CD14-positive monocyte (primary cell): ENCODE results near the gene SARS1. TPM values are rescaled to one million over a fixed set of nuclear protein-coding genes. Genes with fewer than 3 reads are reported as not detected.
A peak's percentile ranks its signal among the peaks of the same experiment; 100 is the strongest.

ENCODE experiments used
- DNase-seq, 3 donors: peaks; one replicate each; pipeline ENCODE4 v3.0.0-alpha.2; 2011 to 2022
- H2AFZ ChIP-seq: 2 replicates; pipeline ENCODE4 v1.6.0; 2012; ENCODE audit warnings: mild to moderate bottlenecking, low read depth, low read length, inconsistent platforms; ENCODE audit not compliant: insufficient read depth, poor library complexity, severe bottlenecking
- H3K27ac ChIP-seq, 2 donors: 1 replicate in 1 of 2; 2 replicates in 1 of 2; pipeline ENCODE4 v1.5.1; 2012 to 2013; ENCODE audit warnings: low read length in 2 of 2, control low read depth in 1 of 2, inconsistent platforms in 1 of 2, low read depth in 1 of 2, mild to moderate bottlenecking in 1 of 2
- H3K27me3 ChIP-seq, 2 donors: one replicate each; pipeline versions ENCODE4 v1.6.0 to v1.6.1; 2011 to 2013; ENCODE audit warnings: low read length in 2 of 2; ENCODE audit not compliant: control insufficient read depth in 2 of 2, insufficient read depth in 2 of 2
- H3K36me3 ChIP-seq, 2 donors: replicated peaks in 1 of 2; 1 replicate in 1 of 2; 2 replicates in 1 of 2; pipeline versions ENCODE4 v1.5.1 to v1.6.1; 2012 to 2013; ENCODE audit warnings: low read length in 2 of 2, control low read depth in 1 of 2, inconsistent platforms in 1 of 2, mild to moderate bottlenecking in 1 of 2; ENCODE audit not compliant: insufficient read depth in 2 of 2, control insufficient read depth in 1 of 2
- H3K4me1 ChIP-seq, 2 donors: 1 replicate in 1 of 2; 2 replicates in 1 of 2; pipeline versions ENCODE4 v1.5.1 to v1.6.1; 2012 to 2013; ENCODE audit warnings: low read length in 2 of 2, control low read depth in 1 of 2, inconsistent platforms in 1 of 2, mild to moderate bottlenecking in 1 of 2, moderate library complexity in 1 of 2; ENCODE audit not compliant: insufficient read depth in 2 of 2, control insufficient read depth in 1 of 2
- H3K4me2 ChIP-seq: replicated peaks from 2 replicates; pipeline ENCODE3; 2012; ENCODE audit warnings: low read length, moderate library complexity, mild to moderate bottlenecking; ENCODE audit not compliant: poor library complexity, severe bottlenecking; ENCODE audit errors: extremely low read depth
- H3K4me3 ChIP-seq, 3 experiments: fragments of 200-600 bp in 1 of 3; sonication (generic) in 1 of 3; replicated peaks in 1 of 3; 1 replicate in 2 of 3; 2 replicates in 1 of 3; pipeline ENCODE4 v1.5.1; 2011 to 2013; ENCODE audit warnings: low read length in 3 of 3, mild to moderate bottlenecking in 3 of 3, control low read depth in 2 of 3, low read depth in 2 of 3, inconsistent platforms in 1 of 3, moderate library complexity in 1 of 3
- H3K79me2 ChIP-seq: 2 replicates; pipeline ENCODE4 v1.6.0; 2012; ENCODE audit warnings: mild to moderate bottlenecking, control low read depth, inconsistent platforms, low read length, moderate library complexity; ENCODE audit not compliant: insufficient read depth
- H3K9ac ChIP-seq: 2 replicates; pipeline ENCODE4 v1.6.0; 2017; ENCODE audit warnings: low read length, mild to moderate bottlenecking; ENCODE audit not compliant: insufficient read depth, poor library complexity, severe bottlenecking
- H3K9me3 ChIP-seq, 2 donors: replicated peaks in 1 of 2; 1 replicate in 1 of 2; 2 replicates in 1 of 2; pipeline versions ENCODE4 v1.5.1 to v1.6.1; 2012 to 2013; ENCODE audit warnings: low read length in 2 of 2, control low read depth in 1 of 2; ENCODE audit not compliant: control insufficient read depth in 1 of 2, insufficient read depth in 1 of 2
- H4K20me1 ChIP-seq: 2 replicates; pipeline ENCODE4 v1.6.0; 2012; ENCODE audit warnings: mild to moderate bottlenecking, low read length, control low read depth, moderate library complexity; ENCODE audit not compliant: insufficient read depth
- H3K27ac Mint-ChIP-seq, 7 donors: one replicate each; pipeline ENCODE4 v1.8.0; 2020; ENCODE audit warnings: mild to moderate bottlenecking in 7 of 7, mixed read lengths in 7 of 7, moderate library complexity in 6 of 7, inconsistent platforms in 2 of 7
- H3K27me3 Mint-ChIP-seq, 3 donors: one replicate each; pipeline ENCODE4 v1.8.0; 2021 to 2022; ENCODE audit warnings: low read depth in 3 of 3, mild to moderate bottlenecking in 3 of 3, mixed read lengths in 3 of 3, moderate library complexity in 3 of 3, inconsistent platforms in 1 of 3
- H3K36me3 Mint-ChIP-seq, 2 donors: one replicate each; pipeline ENCODE4 v1.8.0; 2020; ENCODE audit warnings: mixed read lengths in 2 of 2, inconsistent platforms in 1 of 2, mild to moderate bottlenecking in 1 of 2
- H3K4me1 Mint-ChIP-seq: one replicate; pipeline ENCODE4 v1.8.0; 2020; ENCODE audit warnings: mild to moderate bottlenecking, mixed read lengths
- H3K4me3 Mint-ChIP-seq, 2 donors: one replicate each; pipeline ENCODE4 v1.8.0; 2020; ENCODE audit warnings: mild to moderate bottlenecking in 2 of 2, mixed read lengths in 2 of 2, moderate library complexity in 1 of 2
- H3K9me3 Mint-ChIP-seq, 7 donors: one replicate each; pipeline ENCODE4 v1.8.0; 2020 to 2022; ENCODE audit warnings: mixed read lengths in 7 of 7, mild to moderate bottlenecking in 6 of 7, moderate library complexity in 6 of 7, inconsistent platforms in 2 of 7
- WGBS: methylation state at CpG from one replicate; pipeline ENCODE4 v1.1.5; 2013; ENCODE audit warnings: missing lambda C conversion rate; ENCODE audit not compliant: insufficient coverage; 5-methylcytosine and 5-hydroxymethylcytosine counted together
- intact Hi-C, 2 donors: fragments of 100-400 bp; cut with micrococcal nuclease; formaldehyde crosslinking; loops; one replicate each; pipeline versions ENCODE4 v1.15.0 to v1.15.1; 2023
- polyA plus RNA-seq, 3 donors: library from polyadenylated mRNA; depleted of rRNA in 1 of 3; unstranded in 2 of 3; stranded (reverse) in 1 of 3; fragments of 300-500 nt in 2 of 3; fragments of >200 nt in 1 of 3; fragmentation: Illumina TruSeq in 2 of 3; gene quantifications; 1 replicate in 2 of 3; 2 replicates in 1 of 3; pipeline ENCODE4 v1.2.3, GENCODE V29; 2012 to 2021
- TF ChIP-seq, protein P1 (sequence below): fragments of 200-600 bp; IDR thresholded peaks from one replicate; pipeline ENCODE4 v1.8.0; 2022; ENCODE audit warnings: antibody characterized with exemption, mild to moderate bottlenecking

Gene SARS1
- polyA plus RNA-seq, 3 donors: 70.1 to 107 (median 99.1) TPM

DNA sequence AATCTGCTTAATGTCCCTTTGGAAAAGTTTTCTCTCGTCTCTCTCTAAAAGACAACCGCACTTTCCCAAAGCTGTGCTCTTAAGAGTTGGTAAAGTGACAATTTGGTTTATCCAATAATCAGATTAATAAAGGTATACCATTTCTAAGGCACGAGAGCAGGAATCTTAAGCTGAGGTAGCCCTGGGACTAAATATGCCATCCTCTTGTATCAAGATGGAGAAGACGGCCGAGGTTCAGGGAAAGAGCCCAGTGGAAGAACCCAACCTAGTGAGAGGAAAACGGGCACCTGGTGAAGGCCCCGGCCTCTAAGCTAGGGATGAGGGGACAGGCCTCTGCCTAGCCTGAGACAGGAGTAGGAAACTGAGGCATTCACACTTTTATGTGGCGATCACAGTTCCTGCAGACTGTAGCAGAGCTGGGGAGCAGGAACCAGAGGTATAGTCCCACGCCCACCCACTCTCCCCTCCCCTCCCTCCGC lies 334 bp upstream of the SARS1 start:
- 13% methylated on average over 6 of the region's 10 CpGs for WGBS
- H3K4me3 ChIP-seq: peak overlapping the region; percentile 86 to 98 (median 90)
- peak overlapping the region; percentile 91 for H3K4me2 ChIP-seq
- intact Hi-C loops: no loop called here
- peak overlapping the region; percentile 65 for H3K9ac ChIP-seq
- H3K27ac ChIP-seq: peak overlapping the region in 1 of 2 donors; percentile 84
- peaks cover 39% of the 10 kb centered on the region for H4K20me1 ChIP-seq
- Mint-ChIP-seq H3K4me1 (peaks cover 36% of the 10 kb centered on the region), H3K9me3 (peaks cover 0 to 2% (median 0%) of the 10 kb centered on the region in 7 donors), H3K27ac (peak overlapping the region in 5 of 7 donors; percentile 25 to 95 (median 63)), H3K27me3 (peaks cover 2 to 7% (median 3%) of the 10 kb centered on the region in 3 donors), H3K4me3 (peak overlapping the region; percentile 100), H3K36me3 (peaks cover 11 to 17% of the 10 kb centered on the region in 2 donors)
- H3K9me3 ChIP-seq: no peaks in the 10 kb centered on the region
- H3K27me3 ChIP-seq: no peaks in the 10 kb centered on the region
- TF ChIP-seq, protein P1, sequence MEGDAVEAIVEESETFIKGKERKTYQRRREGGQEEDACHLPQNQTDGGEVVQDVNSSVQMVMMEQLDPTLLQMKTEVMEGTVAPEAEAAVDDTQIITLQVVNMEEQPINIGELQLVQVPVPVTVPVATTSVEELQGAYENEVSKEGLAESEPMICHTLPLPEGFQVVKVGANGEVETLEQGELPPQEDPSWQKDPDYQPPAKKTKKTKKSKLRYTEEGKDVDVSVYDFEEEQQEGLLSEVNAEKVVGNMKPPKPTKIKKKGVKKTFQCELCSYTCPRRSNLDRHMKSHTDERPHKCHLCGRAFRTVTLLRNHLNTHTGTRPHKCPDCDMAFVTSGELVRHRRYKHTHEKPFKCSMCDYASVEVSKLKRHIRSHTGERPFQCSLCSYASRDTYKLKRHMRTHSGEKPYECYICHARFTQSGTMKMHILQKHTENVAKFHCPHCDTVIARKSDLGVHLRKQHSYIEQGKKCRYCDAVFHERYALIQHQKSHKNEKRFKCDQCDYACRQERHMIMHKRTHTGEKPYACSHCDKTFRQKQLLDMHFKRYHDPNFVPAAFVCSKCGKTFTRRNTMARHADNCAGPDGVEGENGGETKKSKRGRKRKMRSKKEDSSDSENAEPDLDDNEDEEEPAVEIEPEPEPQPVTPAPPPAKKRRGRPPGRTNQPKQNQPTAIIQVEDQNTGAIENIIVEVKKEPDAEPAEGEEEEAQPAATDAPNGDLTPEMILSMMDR: no peak
- no peaks in the 10 kb centered on the region for H3K36me3 ChIP-seq
- peak overlapping the region; percentile 92 for H2AFZ ChIP-seq
- DNase-seq: no peak
- H3K4me1 ChIP-seq: peaks cover 13 to 15% of the 10 kb centered on the region in 2 donors
- peaks cover 44% of the 10 kb centered on the region for H3K79me2 ChIP-seq

DNA sequence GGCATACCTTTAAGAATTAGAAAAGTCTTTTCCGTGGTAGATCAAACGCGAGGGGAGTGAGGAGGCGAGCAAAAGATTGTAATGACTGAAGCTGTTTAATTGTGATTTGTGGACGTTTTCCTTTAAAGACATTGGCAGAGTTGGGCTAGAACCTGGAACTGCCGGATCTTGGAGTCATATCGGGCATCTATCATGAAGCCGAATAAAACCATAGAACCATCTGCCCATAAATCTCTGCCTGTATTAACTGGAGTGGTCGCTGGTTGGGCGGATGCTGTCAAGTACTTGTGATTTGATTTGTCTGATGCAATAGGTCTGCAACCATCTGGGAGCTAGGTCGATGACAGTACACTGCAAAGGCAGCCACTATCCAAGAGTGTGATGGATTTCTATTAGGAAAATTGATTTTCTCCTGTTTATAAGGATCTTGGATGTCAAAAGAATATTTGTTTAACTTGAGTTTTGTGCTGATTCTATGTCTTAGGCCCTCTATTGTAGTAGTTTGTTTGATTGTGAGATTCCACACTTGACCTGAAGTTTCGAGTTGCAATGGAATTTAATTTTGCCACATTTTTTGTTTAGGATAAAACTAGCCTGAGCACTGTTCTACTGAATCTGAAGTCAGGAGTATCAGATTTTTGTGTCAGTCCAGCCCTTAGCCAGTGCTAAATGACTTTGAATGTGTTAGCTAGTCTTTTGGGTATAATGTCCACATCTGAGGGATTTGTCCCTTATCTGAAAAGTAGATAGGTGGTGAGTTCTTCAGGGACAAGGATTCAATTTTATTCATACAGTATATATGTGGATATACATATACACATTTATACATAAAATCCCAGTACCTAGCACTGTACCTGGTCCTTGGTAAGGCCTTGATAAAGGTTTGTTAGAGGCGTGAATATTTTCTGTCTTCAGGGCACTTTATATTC lies 1.2 kb downstream of the SARS1 start:
- Histone ChIP-seq H3K4me3 (peak overlapping the region; percentile 86 to 98 (median 90)), H2AFZ (peak overlapping the region; percentile 92), H3K9ac (peak overlapping the region; percentile 65), H3K4me2 (peak overlapping the region; percentile 91), H3K36me3 (no peaks in the 10 kb centered on the region), H3K4me1 (peaks cover 13 to 15% of the 10 kb centered on the region in 2 donors), H3K27me3 (no peaks in the 10 kb centered on the region), H3K79me2 (peaks cover 60% of the 10 kb centered on the region), H3K9me3 (no peaks in the 10 kb centered on the region), H3K27ac (peak overlapping the region; percentile 49 to 84), H4K20me1 (peaks cover 52% of the 10 kb centered on the region)
- Mint-ChIP-seq H3K27me3 (peaks cover 1 to 7% (median 2%) of the 10 kb centered on the region in 3 donors), H3K4me1 (peaks cover 28% of the 10 kb centered on the region), H3K36me3 (peaks cover 15 to 24% of the 10 kb centered on the region in 2 donors), H3K4me3 (peak overlapping the region; percentile 100), H3K9me3 (peaks cover 0 to 2% (median 0%) of the 10 kb centered on the region in 7 donors), H3K27ac (peak overlapping the region; percentile 89 to 96 (median 95))
- intact Hi-C loops: no loop called here
- DNase-seq: peak in 2 of 3 donors; percentile 17 to 40
- TF ChIP-seq, protein P1: no peak
- WGBS: 15% methylated on average over 7 of the region's 13 CpGs
